ENCODE results near the gene KRTAP19-1. TPM values are rescaled to one million over a fixed set of nuclear protein-coding genes. Genes with fewer than 3 reads are reported as not detected.

The KRTAP19-1 gene
- total RNA-seq, 2 experiments from 2014 or later, result not detected

GRCh38 chr21:30468900-30469714 is 11.1 kb downstream of the KRTAP19-1 start:
- Mint-ChIP-seq H3K27me3 (ENCODE audit: low read depth) (no peaks in the 10 kb centered on the region), H3K36me3 (ENCODE audit: low read depth) (no peaks in the 10 kb centered on the region), H3K27ac (no peak overlapping the region), H3K4me1 (ENCODE audit: low read depth) (no peaks in the 10 kb centered on the region), H3K4me3 (no peak overlapping the region), H3K9me3 (ENCODE audit: insufficient read depth) (no peaks in the 10 kb centered on the region)
- ChIA-PET POLR2A (no interaction called here), CTCF (interaction anchor here (0.6 kb wide), 1 partner anchor 601 kb away, joined by 3 read pairs; no protein-coding TSS in a partner anchor)
- ATAC-seq (no peak), DNase-seq (no peak)

- ChIA-PET POLR2A (no interaction called here), CTCF (no interaction called here)
- Mint-ChIP-seq H3K27ac (no peak overlapping the region), H3K27me3 (ENCODE audit: low read depth) (no peaks in the 10 kb centered on the region), H3K36me3 (ENCODE audit: low read depth) (no peaks in the 10 kb centered on the region), H3K4me1 (ENCODE audit: low read depth) (no peaks in the 10 kb centered on the region), H3K9me3 (ENCODE audit: insufficient read depth) (no peaks in the 10 kb centered on the region), H3K4me3 (no peak overlapping the region)
- DNase-seq, result no peak
- ATAC-seq, result no peak
Observed at GRCh38 chr21:30463713-30464112, 16.5 kb downstream of the KRTAP19-1 start.

GRCh38 chr21:30448514-30448913 is 31.7 kb downstream of the KRTAP19-1 start:
- no peak for DNase-seq
- Mint-ChIP-seq H3K36me3 (ENCODE audit: low read depth) (no peaks in the 10 kb centered on the region), H3K27me3 (ENCODE audit: low read depth) (no peaks in the 10 kb centered on the region), H3K9me3 (ENCODE audit: insufficient read depth) (no peaks in the 10 kb centered on the region), H3K27ac (no peak overlapping the region), H3K4me3 (no peak overlapping the region), H3K4me1 (ENCODE audit: low read depth) (peaks cover 5% of the 10 kb centered on the region)
- POLR2A ChIA-PET, result no interaction called here
- CTCF ChIA-PET, result no interaction called here
- no peak for ATAC-seq

GRCh38 chr21:30447056-30447455 is 33.1 kb downstream of the KRTAP19-1 start:
- no peak for DNase-seq
- Mint-ChIP-seq H3K27ac (no peak overlapping the region), H3K4me3 (no peak overlapping the region), H3K4me1 (ENCODE audit: low read depth) (peaks cover 5% of the 10 kb centered on the region), H3K9me3 (ENCODE audit: insufficient read depth) (no peaks in the 10 kb centered on the region), H3K36me3 (ENCODE audit: low read depth) (no peaks in the 10 kb centered on the region), H3K27me3 (ENCODE audit: low read depth) (no peaks in the 10 kb centered on the region)
- POLR2A ChIA-PET, result no interaction called here
- CTCF ChIA-PET, result no interaction called here
- no peak for ATAC-seq

GRCh38 chr21:30444204-30444603 is 36.0 kb downstream of the KRTAP19-1 start:
- DNase-seq (no peak), ATAC-seq (no peak)
- no peaks in the 10 kb centered on the region for H3K9me3 Mint-ChIP-seq (ENCODE audit: insufficient read depth)
- no peaks in the 10 kb centered on the region for H3K36me3 Mint-ChIP-seq (ENCODE audit: low read depth)
- no peaks in the 10 kb centered on the region for H3K27me3 Mint-ChIP-seq (ENCODE audit: low read depth)
- ChIA-PET CTCF (no interaction called here), POLR2A (no interaction called here)
- peaks cover 5% of the 10 kb centered on the region for H3K4me1 Mint-ChIP-seq (ENCODE audit: low read depth)
- H3K4me3 Mint-ChIP-seq, result no peak overlapping the region
- H3K27ac Mint-ChIP-seq, result no peak overlapping the region

- H3K4me3 Mint-ChIP-seq, result no peak overlapping the region
- CTCF ChIA-PET, result interaction anchor here (0.6 to 1.6 kb wide), 2 partner anchors 8 to 10 kb away, joined by 3 to 5 read pairs; no protein-coding TSS in a partner anchor
- H3K36me3 Mint-ChIP-seq (ENCODE audit: low read depth), result no peaks in the 10 kb centered on the region
- no peak overlapping the region for H3K27ac Mint-ChIP-seq
- no peaks in the 10 kb centered on the region for H3K27me3 Mint-ChIP-seq (ENCODE audit: low read depth)
- H3K9me3 Mint-ChIP-seq (ENCODE audit: insufficient read depth), result no peaks in the 10 kb centered on the region
- no peak for ATAC-seq
- POLR2A ChIA-PET, result no interaction called here
- peaks cover 5% of the 10 kb centered on the region for H3K4me1 Mint-ChIP-seq (ENCODE audit: low read depth)
- DNase-seq, result no peak
Observed at GRCh38 chr21:30443226-30443625, 36.9 kb downstream of the KRTAP19-1 start.

GRCh38 chr21:30439975-30440374 is 40.2 kb downstream of the KRTAP19-1 start, which contains the start of gene KRTAP15-1:
KRTAP15-1 (plus strand) TSS chr21:30440275; CDS start chr21:30440328, 53 bp downstream.
- no peaks in the 10 kb centered on the region for H3K4me1 Mint-ChIP-seq (ENCODE audit: low read depth)
- DNase-seq, result no peak
- H3K27me3 Mint-ChIP-seq (ENCODE audit: low read depth), result no peaks in the 10 kb centered on the region
- ChIA-PET CTCF (no interaction called here), POLR2A (no interaction called here)
- no peak within 1 kb of the TSS for H3K27ac Mint-ChIP-seq
- H3K9me3 Mint-ChIP-seq (ENCODE audit: insufficient read depth), result no peaks in the 10 kb centered on the region
- no peaks in the 10 kb centered on the region for H3K36me3 Mint-ChIP-seq (ENCODE audit: low read depth)
- ATAC-seq, result no peak
- H3K4me3 Mint-ChIP-seq, result no peak within 1 kb of the TSS

GRCh38 chr21:30437010-30437565 is 43.1 kb downstream of the KRTAP19-1 start:
- CTCF ChIA-PET, result interaction anchor here (0.7 kb wide), 1 partner anchor 29 kb away, joined by 3 read pairs; no protein-coding TSS in a partner anchor
- ATAC-seq (no peak), DNase-seq (no peak)
- no peaks in the 10 kb centered on the region for H3K36me3 Mint-ChIP-seq (ENCODE audit: low read depth)
- POLR2A ChIA-PET, result no interaction called here
- H3K4me1 Mint-ChIP-seq (ENCODE audit: low read depth), result no peaks in the 10 kb centered on the region
- no peaks in the 10 kb centered on the region for H3K27me3 Mint-ChIP-seq (ENCODE audit: low read depth)
- no peaks in the 10 kb centered on the region for H3K9me3 Mint-ChIP-seq (ENCODE audit: insufficient read depth)
- no peak overlapping the region for H3K4me3 Mint-ChIP-seq
- no peak overlapping the region for H3K27ac Mint-ChIP-seq

GRCh38 chr21:30434033-30434631 is 46.0 kb downstream of the KRTAP19-1 start:
- Mint-ChIP-seq H3K4me1 (ENCODE audit: low read depth) (no peaks in the 10 kb centered on the region), H3K9me3 (ENCODE audit: insufficient read depth) (no peaks in the 10 kb centered on the region), H3K36me3 (ENCODE audit: low read depth) (no peaks in the 10 kb centered on the region), H3K4me3 (no peak overlapping the region), H3K27ac (no peak overlapping the region), H3K27me3 (ENCODE audit: low read depth) (no peaks in the 10 kb centered on the region)
- POLR2A ChIA-PET, result no interaction called here
- CTCF ChIA-PET, result interaction anchor here (0.9 to 1.5 kb wide), 3 partner anchors 9 to 19 kb away, joined by 3 to 5 read pairs (median 4); no protein-coding TSS in a partner anchor
- peak; percentile 28 for DNase-seq
- ATAC-seq, result no peak

GRCh38 chr21:30430170-30430655 is 50.0 kb downstream of the KRTAP19-1 start, which contains the start of gene KRTAP13-4:
KRTAP13-4 (plus strand) TSS chr21:30430220; CDS start chr21:30430276, 56 bp downstream.
- CTCF ChIA-PET, result no interaction called here

More at GRCh38 chr21:30430170-30430655, 50.0 kb downstream of the KRTAP19-1 start, which contains the start of gene KRTAP13-4:
- Mint-ChIP-seq H3K9me3 (ENCODE audit: insufficient read depth) (no peaks in the 10 kb centered on the region), H3K27ac (no peak within 1 kb of the TSS), H3K4me1 (ENCODE audit: low read depth) (no peaks in the 10 kb centered on the region), H3K27me3 (ENCODE audit: low read depth) (no peaks in the 10 kb centered on the region), H3K36me3 (ENCODE audit: low read depth) (no peaks in the 10 kb centered on the region), H3K4me3 (no peak within 1 kb of the TSS)
- POLR2A ChIA-PET, result no interaction called here
- no peak for DNase-seq
- ATAC-seq, result no peak

All from activated CD8-positive, alpha-beta T cell treated with anti-CD3 and anti-CD28 coated beads, Interleukin-2, amount 10 ng/mL, durations not matched to agents 7 days and 5 days (primary cell).